IMR-90 (cell line): Measurements from ENCODE around the gene CCDC184.

Experiments
- CEBPB ChIP-seq: IDR thresholded peaks from 2 replicates; pipeline ENCODE4 v1.6.1; 2012; ENCODE audit warnings: low read depth, low read length, improper control_type of control experiment
- CHD1 ChIP-seq: IDR thresholded peaks from 2 replicates; pipeline ENCODE4 v1.6.1; 2012; ENCODE audit warnings: low read depth, low read length, improper control_type of control experiment
- CTCF ChIP-seq: conservative IDR thresholded peaks from 2 replicates; pipeline ENCODE4 v1.5.1; 2012; ENCODE audit warnings: mild to moderate bottlenecking, low read depth, low read length, improper control_type of control experiment
- ELK1 ChIP-seq: fragments of 150-350 bp; IDR thresholded peaks from 2 replicates; pipeline ENCODE4 v1.6.1; 2016; ENCODE audit warnings: low read depth, mild to moderate bottlenecking, low read length, moderate library complexity, borderline replicate concordance
- FOS ChIP-seq: fragments of 150-350 bp; IDR thresholded peaks from 2 replicates; pipeline ENCODE4 v1.6.1; 2016; ENCODE audit warnings: low read depth, low read length
- MAZ ChIP-seq: IDR thresholded peaks from 2 replicates; pipeline ENCODE4 v1.6.1; 2012; ENCODE audit warnings: low read depth, mild to moderate bottlenecking, low read length, improper control_type of control experiment, moderate library complexity, borderline replicate concordance
- MXI1 ChIP-seq: IDR thresholded peaks from 2 replicates; pipeline ENCODE4 v1.6.1; 2012; ENCODE audit warnings: low read depth, mild to moderate bottlenecking, low read length, moderate library complexity, borderline replicate concordance
- POLR2A ChIP-seq: IDR thresholded peaks from 2 replicates; pipeline ENCODE4 v1.6.1; 2012; ENCODE audit warnings: mild to moderate bottlenecking, low read depth, low read length
- SMC3 ChIP-seq: fragments of 150-350 bp; IDR thresholded peaks from 2 replicates; pipeline ENCODE4 v1.6.1; 2016; ENCODE audit warnings: low read depth, mild to moderate bottlenecking, antibody characterized with exemption, low read length, moderate library complexity

DNA sequence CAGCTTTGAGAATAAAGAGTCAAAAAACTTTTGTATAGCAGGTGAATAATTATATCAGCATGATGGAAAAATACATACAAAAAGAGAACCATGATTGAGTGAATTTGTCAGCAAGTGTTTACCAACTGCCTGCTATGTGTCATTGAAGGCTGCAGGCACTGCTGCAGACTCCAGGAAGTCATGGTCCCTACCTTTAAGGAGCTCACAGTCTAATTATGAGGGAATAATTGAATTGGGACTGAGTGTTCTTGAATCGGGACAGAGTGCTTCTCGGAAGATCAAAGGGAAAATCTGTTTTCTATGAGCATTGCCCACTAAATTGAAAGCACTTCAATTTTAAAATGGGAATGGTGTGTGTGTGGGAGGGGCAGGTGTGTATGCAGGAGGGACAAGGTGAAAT is 10.2 kb downstream of the CCDC184 start:
- TF ChIP-seq CTCF (no peak), FOS (no peak), ELK1 (no peak), CHD1 (no peak), SMC3 (no peak), POLR2A (no peak), MAZ (no peak), CEBPB (no peak), MXI1 (no peak)
